GM10266 (cell line): ENCODE data around the gene DENND1A.

ENCODE experiments used
- DNase-seq: peaks from one replicate; pipeline ENCODE4 v3.0.0; 2012; ENCODE audit errors: extremely low spot score
- TF ChIP-seq, protein P1 (sequence below): IDR thresholded peaks from 2 replicates; pipeline ENCODE4 v1.5.1; 2012; ENCODE audit warnings: mild to moderate bottlenecking, low read depth; ENCODE audit not compliant: control insufficient read depth, insufficient read depth; ENCODE audit errors: missing control alignments

Gene DENND1A

GRCh38 chr9:123832858-123833650 is 96.9 kb downstream of the DENND1A start:
- no peak for DNase-seq
- TF ChIP-seq, protein P1, sequence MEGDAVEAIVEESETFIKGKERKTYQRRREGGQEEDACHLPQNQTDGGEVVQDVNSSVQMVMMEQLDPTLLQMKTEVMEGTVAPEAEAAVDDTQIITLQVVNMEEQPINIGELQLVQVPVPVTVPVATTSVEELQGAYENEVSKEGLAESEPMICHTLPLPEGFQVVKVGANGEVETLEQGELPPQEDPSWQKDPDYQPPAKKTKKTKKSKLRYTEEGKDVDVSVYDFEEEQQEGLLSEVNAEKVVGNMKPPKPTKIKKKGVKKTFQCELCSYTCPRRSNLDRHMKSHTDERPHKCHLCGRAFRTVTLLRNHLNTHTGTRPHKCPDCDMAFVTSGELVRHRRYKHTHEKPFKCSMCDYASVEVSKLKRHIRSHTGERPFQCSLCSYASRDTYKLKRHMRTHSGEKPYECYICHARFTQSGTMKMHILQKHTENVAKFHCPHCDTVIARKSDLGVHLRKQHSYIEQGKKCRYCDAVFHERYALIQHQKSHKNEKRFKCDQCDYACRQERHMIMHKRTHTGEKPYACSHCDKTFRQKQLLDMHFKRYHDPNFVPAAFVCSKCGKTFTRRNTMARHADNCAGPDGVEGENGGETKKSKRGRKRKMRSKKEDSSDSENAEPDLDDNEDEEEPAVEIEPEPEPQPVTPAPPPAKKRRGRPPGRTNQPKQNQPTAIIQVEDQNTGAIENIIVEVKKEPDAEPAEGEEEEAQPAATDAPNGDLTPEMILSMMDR, result no peak

GRCh38 chr9:123832176-123832575 is 97.8 kb downstream of the DENND1A start:
- TF ChIP-seq, protein P1, result no peak
- no peak for DNase-seq

- TF ChIP-seq, protein P1, result no peak
- DNase-seq, result no peak
These were observed 101.5 kb downstream of the DENND1A start for GRCh38 chr9:123828449-123828848.

GRCh38 chr9:123825342-123826060 is 104.4 kb downstream of the DENND1A start:
- TF ChIP-seq, protein P1, result no peak
- no peak for DNase-seq

- TF ChIP-seq, protein P1, result no peak
These were observed 106.6 kb downstream of the DENND1A start for GRCh38 chr9:123823194-123823947.

DNA sequence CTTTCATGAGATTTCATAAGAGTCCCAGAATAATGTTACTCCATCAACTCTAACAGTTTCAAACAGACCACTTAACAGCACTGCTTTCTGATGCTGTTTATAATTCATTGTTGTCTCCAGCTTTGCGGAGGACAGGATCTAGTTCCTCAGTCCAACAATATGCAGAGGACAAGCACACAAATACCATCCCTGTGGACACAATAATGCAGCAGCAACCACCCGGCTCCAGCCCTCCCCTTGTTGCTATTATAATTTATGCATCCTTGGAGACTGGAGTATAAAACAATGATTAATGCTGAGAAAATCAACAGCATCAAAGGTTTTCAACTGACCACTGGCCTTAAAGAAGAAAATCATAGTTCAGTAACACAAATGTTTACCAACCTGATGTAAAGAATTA is 108.3 kb downstream of the DENND1A start:
- TF ChIP-seq, protein P1, result no peak
- DNase-seq, result no peak

More at GRCh38 chr9:123823194-123823947, 106.6 kb downstream of the DENND1A start:
- DNase-seq, result no peak

DNA sequence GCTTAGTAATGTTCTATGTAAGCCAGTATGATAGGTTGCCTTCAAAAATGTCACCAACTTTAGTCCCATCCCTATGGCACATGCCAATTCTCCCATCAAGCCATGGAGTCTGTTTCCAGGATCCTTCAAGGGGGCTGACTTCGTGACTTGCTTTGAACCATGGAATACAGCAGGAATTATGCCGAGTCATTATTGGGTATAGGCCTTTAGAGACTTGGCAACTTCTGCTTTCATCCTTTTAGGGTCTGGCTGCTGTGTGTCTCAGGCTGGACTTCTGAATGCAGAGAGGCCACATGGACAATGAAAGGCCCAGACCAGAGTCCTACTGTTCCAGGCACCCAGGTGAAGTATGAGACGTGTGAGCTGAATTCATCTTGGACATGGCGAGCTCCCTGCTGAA is 109.8 kb downstream of the DENND1A start:
- no peak for DNase-seq
- TF ChIP-seq, protein P1, result no peak
